HT1080 (cell line): ENCODE measurements around the gene RCC1. TPM values are rescaled to one million over a fixed set of nuclear protein-coding genes. Genes with fewer than 3 reads are reported as not detected.
"Not testable (repeated sequence)": the region's sequence is repeated elsewhere in the genome, so short reads cannot be mapped to it uniquely, and the experiment has no call there.

Source experiments
- DNase-seq: peaks from one replicate; pipeline ENCODE4 v3.0.0-alpha.2; 2015; ENCODE audit warnings: low read depth
- total RNA-seq: library from RNA; depleted of rRNA; stranded (reverse); fragments of >200 nt; shearing (Covaris generic); gene quantifications from 2 replicates; pipeline ENCODE4 v1.2.3, GENCODE V29; 2014

The RCC1 gene
- total RNA-seq, 1 experiment from 2014 or later: 163 TPM

DNA sequence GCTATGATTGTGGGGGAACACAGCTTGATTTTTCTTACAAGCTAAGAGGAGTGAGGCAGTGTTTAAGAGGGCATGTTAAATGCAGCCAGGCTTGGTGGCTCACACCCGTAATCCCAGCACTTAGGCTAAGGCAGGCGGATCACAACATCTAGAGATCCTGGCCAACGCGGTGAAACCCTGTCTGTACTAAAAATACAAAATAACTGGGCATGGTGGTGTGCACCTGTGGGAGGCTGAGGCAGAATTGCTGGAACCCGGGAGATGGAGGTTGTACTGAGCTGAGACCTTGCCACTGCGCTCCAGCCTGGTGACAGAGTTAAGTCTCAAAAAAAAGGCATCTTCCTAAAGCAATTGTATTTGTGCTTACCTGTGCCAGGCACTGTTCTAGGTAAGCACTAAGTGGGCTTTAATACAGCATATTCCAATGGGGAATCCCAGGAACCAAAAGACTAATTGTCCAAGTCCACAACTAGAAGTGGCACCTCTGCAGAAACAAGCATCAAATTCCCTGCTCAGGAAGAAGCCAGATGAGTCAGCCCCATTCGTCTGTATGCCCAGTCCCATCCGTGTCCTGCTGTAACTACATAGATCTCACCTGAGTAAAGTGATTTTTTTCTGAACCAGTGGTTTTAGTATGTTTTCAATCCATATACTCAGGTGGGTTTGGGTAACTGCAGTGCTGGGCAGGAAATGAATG lies 4.6 kb downstream of the RCC1 start:
- DNase-seq: no peak

DNA sequence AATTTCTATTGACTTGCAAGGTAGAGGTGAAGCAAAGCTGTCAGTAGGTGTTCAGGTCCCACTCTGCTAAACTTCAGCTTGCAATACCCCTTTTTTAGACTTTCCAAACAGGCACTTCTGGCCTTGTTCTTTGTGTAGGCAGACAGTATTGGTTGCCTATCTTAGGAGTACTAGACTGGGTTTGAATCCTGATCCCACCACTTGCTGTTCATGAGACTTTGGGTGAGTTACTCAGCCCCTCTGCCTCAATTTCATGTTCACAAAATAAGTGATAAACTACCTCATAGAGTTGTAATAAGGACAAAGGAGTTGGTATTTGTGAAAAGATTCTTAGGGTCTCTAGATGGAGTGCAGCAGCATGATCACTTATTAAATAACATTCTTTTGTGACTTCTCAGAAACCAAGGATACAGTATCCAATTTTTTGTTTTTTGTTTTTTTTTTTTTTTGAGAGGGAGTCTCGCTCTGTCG lies 5.2 kb downstream of the RCC1 start:
- DNase-seq: peak; percentile 86

DNA sequence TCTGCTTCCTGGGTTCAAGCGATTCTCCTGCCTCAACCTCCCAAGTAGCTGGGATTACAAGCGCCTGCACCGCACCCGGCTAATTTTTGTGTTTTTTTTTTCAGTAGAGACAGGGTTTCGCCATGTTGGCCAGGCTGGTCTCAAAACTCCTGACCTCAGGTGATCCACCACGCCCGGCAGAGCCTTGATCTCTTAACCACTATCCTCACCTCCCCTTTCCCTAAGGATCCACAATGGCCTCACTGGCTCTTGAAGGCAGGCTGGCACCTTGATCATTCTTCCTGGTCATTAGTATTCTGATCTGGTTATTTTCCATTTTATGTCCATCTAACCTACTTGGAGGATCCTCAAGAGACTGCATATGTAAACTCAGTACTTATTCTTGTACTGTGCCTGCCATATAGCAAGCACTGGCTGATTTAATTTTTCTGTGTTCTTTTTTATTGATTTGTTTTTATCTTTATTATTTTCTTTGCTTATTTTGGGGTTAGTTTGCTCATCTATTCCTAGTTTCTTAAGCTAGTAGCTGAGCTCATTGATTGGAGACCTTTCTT lies 6.3 kb downstream of the RCC1 start:
- peak; percentile 65 for DNase-seq

DNA sequence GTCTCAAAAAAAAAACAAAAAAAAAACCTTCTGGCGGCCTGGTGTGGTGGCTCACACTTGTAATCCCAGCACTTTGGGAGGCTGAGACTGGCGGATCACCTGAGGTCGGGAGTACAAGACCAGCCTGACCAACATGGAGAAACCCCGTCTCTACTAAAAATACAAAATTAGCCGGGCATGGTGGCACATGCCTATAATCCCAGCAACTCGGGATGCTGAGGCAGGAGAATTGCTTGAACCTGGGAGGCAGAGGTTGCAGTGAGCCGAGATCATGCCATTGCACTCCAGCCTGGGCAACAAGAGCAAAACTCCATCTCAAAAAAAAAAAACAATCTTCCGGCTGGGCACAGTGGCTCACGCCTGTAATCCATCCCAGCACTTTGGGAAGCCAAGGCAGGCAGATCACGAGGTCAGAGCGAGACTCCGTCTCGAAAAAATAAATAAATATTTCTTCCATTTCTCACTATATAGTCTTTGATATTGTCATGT lies 8.6 kb downstream of the RCC1 start:
- DNase-seq: peak; percentile 67

GRCh38 chr1:28516518-28516956 lies 10.7 kb downstream of the RCC1 start:
- peak; percentile 32 for DNase-seq

GRCh38 chr1:28517649-28517999 lies 11.8 kb downstream of the RCC1 start:
- no peak for DNase-seq

- DNase-seq: peak; percentile 85
Measured at GRCh38 chr1:28518000-28518744, 12.3 kb downstream of the RCC1 start.

DNA sequence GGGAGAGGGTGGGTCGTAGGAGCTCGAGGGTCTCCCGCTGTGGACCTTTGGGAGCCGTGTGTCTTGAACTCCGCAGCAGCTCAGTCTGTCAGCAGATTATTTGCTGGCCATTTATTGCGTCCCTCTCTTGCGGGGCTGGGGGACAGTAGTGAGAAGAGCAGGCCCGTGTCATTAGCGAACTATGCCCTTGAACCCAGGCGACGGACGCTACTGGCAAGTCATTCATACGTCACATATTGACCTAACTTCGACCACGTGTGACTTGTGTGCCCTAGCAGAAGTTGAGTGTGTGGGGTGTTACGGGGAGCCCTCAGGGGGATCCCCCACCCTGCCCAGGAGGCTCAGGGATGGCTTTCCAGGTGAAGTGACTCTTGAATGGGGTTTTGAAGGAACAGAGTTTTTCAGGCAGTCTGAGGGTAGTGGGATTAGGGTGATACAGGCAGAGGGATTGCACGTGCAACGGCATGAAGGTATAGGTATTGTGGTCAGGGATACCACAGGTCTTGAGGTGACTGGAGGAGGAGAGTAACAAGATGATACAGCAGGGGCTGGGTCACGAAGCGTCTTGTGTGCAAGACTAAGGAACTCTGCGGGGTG lies 13.0 kb downstream of the RCC1 start:
- DNase-seq: peak; percentile 50

- DNase-seq: no peak
Measured at GRCh38 chr1:28519946-28520725, 14.3 kb downstream of the RCC1 start.

DNA sequence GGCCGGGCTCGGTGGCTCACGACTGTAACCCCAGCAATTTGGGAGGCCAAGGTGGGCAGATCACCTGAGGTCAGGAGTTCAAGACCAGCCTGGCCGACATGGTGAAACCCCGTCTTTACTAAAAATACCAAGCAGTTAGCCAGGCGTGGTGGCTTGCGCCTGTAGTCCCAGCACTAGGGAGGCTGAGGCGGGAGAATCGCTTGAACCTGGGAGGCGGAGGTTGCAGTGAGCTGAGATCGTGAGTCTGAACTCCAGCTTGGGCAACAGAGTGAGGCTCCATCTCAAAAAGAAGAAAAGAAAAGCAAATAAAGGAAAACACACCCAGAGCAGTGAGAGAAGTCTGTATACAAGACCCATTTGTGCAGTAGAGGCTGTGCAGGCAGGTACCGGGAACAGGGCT lies 15.0 kb downstream of the RCC1 start:
- not testable (repeated sequence) for DNase-seq

GRCh38 chr1:28521502-28522164 lies 15.8 kb downstream of the RCC1 start:
- no peak for DNase-seq

DNA sequence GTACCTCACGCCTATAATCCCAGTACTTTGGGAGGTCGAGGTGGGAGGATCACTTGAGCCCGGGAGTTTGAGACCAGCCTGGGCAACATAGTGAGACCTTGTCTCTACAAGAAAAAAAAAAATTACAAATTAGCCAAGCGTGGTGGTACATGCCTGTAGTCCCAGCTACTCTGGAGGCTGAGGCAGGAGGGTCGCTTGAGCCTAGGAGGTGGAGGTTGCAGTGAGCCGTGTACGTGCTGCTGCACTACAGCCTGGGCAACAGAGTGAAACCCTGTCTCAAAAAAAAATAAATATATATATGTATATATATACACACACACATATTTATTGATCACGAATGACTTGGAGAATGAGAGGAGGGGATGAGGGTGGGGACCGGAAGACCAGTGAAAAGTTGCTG lies 16.7 kb downstream of the RCC1 start:
- not testable (repeated sequence) for DNase-seq

- DNase-seq: not testable (repeated sequence)
Measured at GRCh38 chr1:28525002-28525642, 19.3 kb downstream of the RCC1 start.

- no peak for DNase-seq
Measured at GRCh38 chr1:28526886-28527285, 21.0 kb downstream of the RCC1 start.

DNA sequence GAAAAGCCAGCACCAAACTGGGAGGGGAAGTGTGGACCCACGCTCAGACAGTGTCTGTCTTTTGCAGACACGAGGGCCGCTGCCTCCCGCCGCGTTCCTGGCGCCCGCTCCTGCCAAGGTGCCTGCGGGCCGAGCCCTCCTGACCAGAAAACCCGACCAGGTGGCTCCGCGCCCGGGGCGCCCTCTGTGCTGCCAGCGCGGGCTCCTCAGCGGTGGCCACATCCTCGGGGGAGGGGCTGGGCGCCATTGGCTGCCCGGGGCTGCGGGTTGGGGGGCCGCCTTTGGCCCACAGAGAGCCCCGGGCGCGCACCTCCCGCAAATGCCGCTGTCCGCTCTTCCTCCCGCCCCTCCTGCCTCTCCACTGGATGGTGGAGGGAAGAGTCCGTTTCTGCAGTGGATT lies 24.6 kb downstream of the RCC1 start:
- no peak for DNase-seq

GRCh38 chr1:28534671-28535070 lies 28.8 kb downstream of the RCC1 start:
- no peak for DNase-seq

DNA sequence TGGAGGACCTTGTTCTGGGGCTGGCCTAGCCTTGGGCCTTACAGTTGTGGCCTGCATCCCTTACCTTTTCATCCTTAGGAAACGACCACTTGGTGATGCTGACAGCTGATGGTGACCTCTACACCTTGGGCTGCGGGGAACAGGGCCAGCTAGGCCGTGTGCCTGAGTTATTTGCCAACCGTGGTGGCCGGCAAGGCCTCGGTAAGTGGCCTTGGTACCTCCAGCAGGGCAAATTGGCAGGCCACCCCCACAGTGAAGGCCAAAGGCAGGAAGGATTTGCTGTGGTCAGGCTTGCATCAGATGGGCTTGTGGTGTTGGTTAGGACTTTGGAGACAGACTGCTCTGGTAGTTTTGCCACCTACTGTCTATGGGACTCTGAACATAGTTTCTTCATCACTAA lies 29.3 kb downstream of the RCC1 start:
- no peak for DNase-seq

DNA sequence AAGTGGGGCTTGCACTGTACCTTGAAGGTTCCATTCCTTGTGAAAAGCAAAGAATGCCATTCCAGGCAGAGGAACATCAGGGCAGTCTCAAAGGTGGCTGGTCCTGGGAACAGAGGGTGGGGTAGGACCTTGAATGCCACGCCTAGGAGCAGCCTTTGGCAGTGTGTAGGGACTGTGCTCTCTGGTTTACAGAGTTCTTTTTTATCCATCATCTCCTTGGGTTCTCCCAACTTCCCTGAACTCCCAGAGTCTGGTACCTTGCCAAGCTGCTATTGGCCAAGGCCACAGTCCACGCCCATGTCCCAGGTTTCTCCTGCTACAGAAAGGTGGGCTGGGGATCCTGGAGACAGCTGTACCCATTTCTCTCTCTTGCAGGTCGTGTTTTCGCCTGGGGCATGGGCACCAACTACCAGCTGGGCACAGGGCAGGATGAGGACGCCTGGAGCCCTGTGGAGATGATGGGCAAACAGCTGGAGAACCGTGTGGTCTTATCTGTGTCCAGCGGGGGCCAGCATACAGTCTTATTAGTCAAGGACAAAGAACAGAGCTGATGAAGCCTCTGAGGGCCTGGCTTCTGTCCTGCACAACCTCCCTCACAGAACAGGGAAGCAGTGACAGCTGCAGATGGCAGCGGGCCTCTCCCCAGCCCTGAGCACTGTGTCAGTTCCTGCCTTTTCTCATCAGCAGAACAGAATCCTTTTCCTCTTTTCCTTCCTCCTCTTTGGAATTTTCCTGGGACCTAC lies 31.8 kb downstream of the RCC1 start:
- DNase-seq: no peak

GRCh38 chr1:28538286-28538685 lies 32.4 kb downstream of the RCC1 start:
- DNase-seq: no peak
